Neutrophil (primary cell): ENCODE data around the gene DCLRE1B.

Source experiments
- H3K27ac ChIP-seq: fragments of 200-600 bp; sonication (generic); 2 replicates; pipeline ENCODE4 v1.5.1; 2016; ENCODE audit warnings: mild to moderate bottlenecking, moderate library complexity
- H3K27me3 ChIP-seq: fragments of 200-600 bp; sonication (generic); 2 replicates; pipeline ENCODE4 v1.6.0; 2016; ENCODE audit warnings: mild to moderate bottlenecking
- H3K36me3 ChIP-seq: fragments of 200-600 bp; sonication (generic); 2 replicates; pipeline ENCODE4 v1.5.1; 2017
- H3K4me1 ChIP-seq, 2 experiments: fragments of 200-600 bp in 1 of 2; sonication (generic) in 1 of 2; 1 replicate in 1 of 2; 2 replicates in 1 of 2; pipeline versions ENCODE4 v1.5.1 to v1.6.1; 2013 to 2016; ENCODE audit warnings: low read depth in 1 of 2, low read length in 1 of 2, mild to moderate bottlenecking in 1 of 2, moderate library complexity in 1 of 2; ENCODE audit not compliant: control insufficient read depth in 1 of 2, insufficient read depth in 1 of 2
- H3K4me3 ChIP-seq, 2 experiments: fragments of 200-600 bp in 1 of 2; sonication (generic) in 1 of 2; 1 replicate in 1 of 2; 2 replicates in 1 of 2; pipeline ENCODE4 v1.5.1; 2013 to 2016; ENCODE audit warnings: low read depth in 1 of 2, low read length in 1 of 2, mild to moderate bottlenecking in 1 of 2, moderate library complexity in 1 of 2
- H3K9me3 ChIP-seq: fragments of 200-600 bp; sonication (generic); 2 replicates; pipeline ENCODE4 v1.5.1; 2016
- CTCF ChIP-seq: fragments of 200-600 bp; sonication (generic); IDR thresholded peaks from 2 replicates; pipeline ENCODE4 v1.5.1; 2016; ENCODE audit warnings: antibody characterized with exemption

DCLRE1B gene

GRCh38 chr1:113904674-113905434 is at the start of gene DCLRE1B, which contains the start of gene AP4B1:
Gene DCLRE1B (plus strand): TSS chr1:113905326. CDS start chr1:113905587, 261 bp downstream.
Gene AP4B1 (minus strand): TSS chr1:113904799. CDS start chr1:113904717, 82 bp downstream.
- Histone ChIP-seq H3K4me1 (peaks cover 71% of the 10 kb centered on the region in 2 experiments), H3K9me3 (no peaks in the 10 kb centered on the region), H3K36me3 (no peaks in the 10 kb centered on the region), H3K27me3 (no peaks in the 10 kb centered on the region), H3K27ac (peak within 1 kb of the TSS; percentile 93), H3K4me3 (peak within 1 kb of the TSS; percentile 70 to 83)
- peak; percentile 91 for TF ChIP-seq CTCF

GRCh38 chr1:113855630-113856400 is 49.3 kb upstream of the DCLRE1B start:
- peaks cover 35 to 37% of the 10 kb centered on the region in 2 experiments for H3K4me1 ChIP-seq
- no peak for TF ChIP-seq CTCF
- H3K4me3 ChIP-seq = no peak overlapping the region
- no peaks in the 10 kb centered on the region for H3K27me3 ChIP-seq
- no peaks in the 10 kb centered on the region for H3K9me3 ChIP-seq
- H3K27ac ChIP-seq = peak overlapping the region; percentile 81
- peaks cover 50% of the 10 kb centered on the region for H3K36me3 ChIP-seq

GRCh38 chr1:113856401-113856790 is 48.7 kb upstream of the DCLRE1B start:
- no peak overlapping the region for H3K4me3 ChIP-seq
- H3K27me3 ChIP-seq = no peaks in the 10 kb centered on the region
- H3K9me3 ChIP-seq = no peaks in the 10 kb centered on the region
- peak overlapping the region; percentile 81 for H3K27ac ChIP-seq
- TF ChIP-seq CTCF = no peak
- H3K36me3 ChIP-seq = peaks cover 46% of the 10 kb centered on the region
- H3K4me1 ChIP-seq = peaks cover 39 to 42% of the 10 kb centered on the region in 2 experiments

- H3K4me1 ChIP-seq = peaks cover 47 to 54% of the 10 kb centered on the region in 2 experiments
- peak overlapping the region; percentile 81 for H3K27ac ChIP-seq
- H3K36me3 ChIP-seq = peaks cover 34% of the 10 kb centered on the region
- no peak overlapping the region for H3K4me3 ChIP-seq
- no peaks in the 10 kb centered on the region for H3K27me3 ChIP-seq
- no peaks in the 10 kb centered on the region for H3K9me3 ChIP-seq
- TF ChIP-seq CTCF = no peak
Observed at GRCh38 chr1:113857776-113858175, 47.4 kb upstream of the DCLRE1B start.

- Histone ChIP-seq H3K4me3 (peak overlapping the region in 1 of 2 experiments; percentile 3), H3K36me3 (peaks cover 30% of the 10 kb centered on the region), H3K27ac (peak overlapping the region; percentile 81), H3K9me3 (no peaks in the 10 kb centered on the region), H3K27me3 (no peaks in the 10 kb centered on the region), H3K4me1 (peaks cover 49 to 60% of the 10 kb centered on the region in 2 experiments)
- TF ChIP-seq CTCF = no peak
Observed at GRCh38 chr1:113858418-113858817, 46.7 kb upstream of the DCLRE1B start.
